B cell (primary cell): ENCODE measurements around the gene CDH20. TPM values are rescaled to one million over a fixed set of nuclear protein-coding genes. Genes with fewer than 3 reads are reported as not detected.

Experiments
- ATAC-seq: fragments of 200-7000 bp; cut with Tn5 transposase; one replicate; pipeline ENCODE4 v1.10.0; 2021; ENCODE audit warnings: low read depth, mild to moderate bottlenecking, moderate number of reproducible peaks, moderate library complexity
- CTCF ChIA-PET: fragments of 350-600 bp; sonication (Branson Sonifier 250); formaldehyde crosslinking; loops from one replicate; lab custom pipeline; 2021; ENCODE audit warnings: antibody characterized with exemption, inconsistent platforms; lab: Charles Lee
- POLR2A ChIA-PET: fragments of 350-600 bp; sonication (Branson Sonifier 250); formaldehyde crosslinking; loops from one replicate; lab custom pipeline; 2021; ENCODE audit warnings: antibody characterized with exemption; lab: Charles Lee
- DNase-seq: peaks from one replicate; pipeline ENCODE4 v3.0.0; 2013
- H2AFZ ChIP-seq: 2 replicates; pipeline ENCODE4 v1.6.1; 2012; ENCODE audit warnings: mild to moderate bottlenecking, low read depth, low read length; ENCODE audit not compliant: insufficient read depth, poor library complexity, severe bottlenecking
- H3K27ac ChIP-seq, 2 donors: 1 replicate in 1 of 2; 2 replicates in 1 of 2; pipeline ENCODE4 v1.5.1; 2012 to 2013; ENCODE audit warnings: low read length in 2 of 2, mild to moderate bottlenecking in 2 of 2, moderate library complexity in 1 of 2
- H3K27me3 ChIP-seq, 4 experiments: fragments of 200-600 bp in 1 of 4; sonication (generic) in 1 of 4; replicated peaks in 1 of 4; 1 replicate in 2 of 4; 2 replicates in 2 of 4; pipeline versions ENCODE4 v1.6.1 to v1.7.0; 2013 to 2016; ENCODE audit warnings: low read length in 3 of 4, mild to moderate bottlenecking in 2 of 4, mixed read lengths in 1 of 4, moderate library complexity in 1 of 4; ENCODE audit not compliant: insufficient read depth in 4 of 4, control insufficient read depth in 3 of 4; ENCODE audit errors: control extremely low read depth in 1 of 4
- H3K36me3 ChIP-seq, 2 experiments: replicated peaks in 1 of 2; 1 replicate in 1 of 2; 2 replicates in 1 of 2; pipeline versions ENCODE4 v1.6.1 to v1.7.1; 2013; ENCODE audit warnings: low read length in 1 of 2; ENCODE audit not compliant: insufficient read depth in 2 of 2, control insufficient read depth in 1 of 2; ENCODE audit errors: control extremely low read depth in 1 of 2, extremely low read depth in 1 of 2
- H3K4me1 ChIP-seq, 2 donors: fragments of 200-600 bp in 1 of 2; sonication (generic) in 1 of 2; 1 replicate in 1 of 2; 2 replicates in 1 of 2; pipeline versions ENCODE4 v1.5.1 to v1.6.1; 2013 to 2017; ENCODE audit warnings: low read length in 2 of 2; ENCODE audit not compliant: control insufficient read depth in 2 of 2, insufficient read depth in 2 of 2
- H3K4me2 ChIP-seq: replicated peaks from 2 replicates; pipeline ENCODE3; 2012; ENCODE audit warnings: mild to moderate bottlenecking, low read depth, low read length; ENCODE audit not compliant: poor library complexity, severe bottlenecking
- H3K4me3 ChIP-seq, 5 experiments: fragments of 200-600 bp in 1 of 5; sonication (generic) in 1 of 5; 1 replicate in 3 of 5; 2 replicates in 2 of 5; pipeline versions ENCODE4 v1.5.1 to v1.7.0; 2011 to 2016; ENCODE audit warnings: low read length in 4 of 5, mild to moderate bottlenecking in 4 of 5, low read depth in 2 of 5, control low read depth in 1 of 5, moderate library complexity in 1 of 5; ENCODE audit not compliant: insufficient read depth in 1 of 5; ENCODE audit errors: control extremely low read depth in 1 of 5, extremely low read depth in 1 of 5
- H3K79me2 ChIP-seq: fragments of 200-600 bp; sonication (generic); one replicate; pipeline ENCODE4 v1.6.0; 2016; ENCODE audit warnings: low read length; ENCODE audit not compliant: control insufficient read depth, insufficient read depth
- H3K9ac ChIP-seq: fragments of 200-600 bp; sonication (generic); 2 replicates; pipeline ENCODE4 v1.6.1; 2017; ENCODE audit warnings: mild to moderate bottlenecking, low read length, moderate library complexity
- H3K9me3 ChIP-seq, 3 donors: one replicate each; pipeline versions ENCODE4 v1.6.1 to v1.7.1; 2013; ENCODE audit warnings: low read length in 2 of 3; ENCODE audit not compliant: control insufficient read depth in 2 of 3, insufficient read depth in 1 of 3; ENCODE audit errors: control extremely low read depth in 1 of 3
- H4K20me1 ChIP-seq: 2 replicates; pipeline ENCODE4 v1.6.0; 2012; ENCODE audit warnings: mild to moderate bottlenecking, low read length; ENCODE audit not compliant: insufficient read depth, control insufficient read depth, poor library complexity, severe bottlenecking
- H3K27ac Mint-ChIP-seq: one replicate; pipeline ENCODE4 v1.8.0; 2021; ENCODE audit warnings: mixed read lengths
- H3K27me3 Mint-ChIP-seq: one replicate; pipeline ENCODE4 v1.8.0; 2021; ENCODE audit warnings: mixed read lengths
- H3K4me1 Mint-ChIP-seq: one replicate; pipeline ENCODE4 v1.8.0; 2021; ENCODE audit warnings: mixed read lengths
- H3K4me3 Mint-ChIP-seq: one replicate; pipeline ENCODE4 v1.8.0; 2021; ENCODE audit warnings: mixed read lengths
- H3K9me3 Mint-ChIP-seq: one replicate; pipeline ENCODE4 v1.8.0; 2022; ENCODE audit warnings: mixed read lengths; ENCODE audit not compliant: insufficient read depth
- EZH2 ChIP-seq: IDR thresholded peaks from 2 replicates; pipeline ENCODE4 v1.6.1; 2012; ENCODE audit warnings: borderline replicate concordance, low read depth, mild to moderate bottlenecking, moderate library complexity, low read length; ENCODE audit not compliant: insufficient read depth, poor library complexity, severe bottlenecking
- WGBS: methylation state at CpG from one replicate; pipeline ENCODE4 v1.1.5; 2013; ENCODE audit warnings: missing lambda C conversion rate; ENCODE audit not compliant: insufficient coverage; 5-methylcytosine and 5-hydroxymethylcytosine counted together
- intact Hi-C: fragments of 100-400 bp; cut with micrococcal nuclease; formaldehyde crosslinking; loops from one replicate; pipeline ENCODE4 v1.10.0; 2022
- polyA plus RNA-seq: library from polyadenylated mRNA; depleted of rRNA; stranded (reverse); fragments of >200 nt; gene quantifications from 2 replicates; pipeline ENCODE4 v1.2.3, GENCODE V29; 2012
- total RNA-seq, 2 donors: library from RNA; stranded (reverse); fragments of 120-200 nt in 1 of 2; gene quantifications; 1 replicate in 1 of 2; 2 replicates in 1 of 2; pipeline versions ENCODE4 v1.2.3 to v1.2.4, GENCODE V29; 2013 to 2022
- TF ChIP-seq, protein P1 (sequence below): fragments of 200-600 bp; IDR thresholded peaks from one replicate; pipeline ENCODE4 v1.8.0; 2022; ENCODE audit warnings: antibody characterized with exemption, mild to moderate bottlenecking

CDH20 gene
- total and polyA plus RNA-seq, 2 donors (not counting 1 experiment from before 2014, with no cell fraction given) = 0.09 TPM; not detected in 1

- WGBS = 94% methylated on average over 2 of the region's 2 CpGs
- H3K27me3 ChIP-seq = no peaks in the 10 kb centered on the region
- H3K79me2 ChIP-seq = no peaks in the 10 kb centered on the region
- no peaks in the 10 kb centered on the region for H3K9me3 ChIP-seq
- no peak overlapping the region for H3K4me2 ChIP-seq
- ChIA-PET POLR2A (no interaction called here), CTCF (no interaction called here)
- H3K27ac ChIP-seq = no peak overlapping the region
- H3K4me3 Mint-ChIP-seq = no peak overlapping the region
- H2AFZ ChIP-seq = no peak overlapping the region
- no peak for ATAC-seq
- H3K36me3 ChIP-seq = no peaks in the 10 kb centered on the region
- TF ChIP-seq, protein P1, sequence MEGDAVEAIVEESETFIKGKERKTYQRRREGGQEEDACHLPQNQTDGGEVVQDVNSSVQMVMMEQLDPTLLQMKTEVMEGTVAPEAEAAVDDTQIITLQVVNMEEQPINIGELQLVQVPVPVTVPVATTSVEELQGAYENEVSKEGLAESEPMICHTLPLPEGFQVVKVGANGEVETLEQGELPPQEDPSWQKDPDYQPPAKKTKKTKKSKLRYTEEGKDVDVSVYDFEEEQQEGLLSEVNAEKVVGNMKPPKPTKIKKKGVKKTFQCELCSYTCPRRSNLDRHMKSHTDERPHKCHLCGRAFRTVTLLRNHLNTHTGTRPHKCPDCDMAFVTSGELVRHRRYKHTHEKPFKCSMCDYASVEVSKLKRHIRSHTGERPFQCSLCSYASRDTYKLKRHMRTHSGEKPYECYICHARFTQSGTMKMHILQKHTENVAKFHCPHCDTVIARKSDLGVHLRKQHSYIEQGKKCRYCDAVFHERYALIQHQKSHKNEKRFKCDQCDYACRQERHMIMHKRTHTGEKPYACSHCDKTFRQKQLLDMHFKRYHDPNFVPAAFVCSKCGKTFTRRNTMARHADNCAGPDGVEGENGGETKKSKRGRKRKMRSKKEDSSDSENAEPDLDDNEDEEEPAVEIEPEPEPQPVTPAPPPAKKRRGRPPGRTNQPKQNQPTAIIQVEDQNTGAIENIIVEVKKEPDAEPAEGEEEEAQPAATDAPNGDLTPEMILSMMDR = no peak
- no peak for TF ChIP-seq EZH2
- no peaks in the 10 kb centered on the region for H4K20me1 ChIP-seq
- H3K9me3 Mint-ChIP-seq = no peaks in the 10 kb centered on the region
- no peaks in the 10 kb centered on the region for H3K4me1 Mint-ChIP-seq
- H3K4me1 ChIP-seq = no peaks in the 10 kb centered on the region
- H3K4me3 ChIP-seq = no peak overlapping the region
- intact Hi-C loops = no loop called here
- H3K27ac Mint-ChIP-seq = no peak overlapping the region
- no peaks in the 10 kb centered on the region for H3K27me3 Mint-ChIP-seq
- H3K9ac ChIP-seq = no peak overlapping the region
- no peak for DNase-seq
Observed at GRCh38 chr18:61388010-61388409, 54.8 kb downstream of the CDH20 start.

DNA sequence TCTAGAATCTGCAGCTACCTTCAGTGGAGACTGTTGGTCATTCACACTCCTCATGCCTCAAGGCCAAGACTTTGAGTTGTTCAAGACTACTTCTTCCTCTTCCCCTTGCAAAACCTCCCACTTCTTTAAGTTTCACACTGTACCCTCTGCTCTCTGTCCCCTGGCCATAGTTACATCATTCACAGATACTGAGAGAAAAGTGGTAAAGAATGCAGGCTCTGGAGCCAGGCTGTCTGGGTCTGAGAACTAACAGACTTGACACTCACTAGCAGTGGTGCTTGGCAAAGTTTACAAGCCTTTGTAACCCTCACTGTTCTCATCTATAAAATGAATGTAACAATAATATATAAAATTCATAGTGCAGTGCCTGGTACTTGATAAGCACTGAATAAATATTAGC, 61.8 kb downstream of the CDH20 start:
- no peaks in the 10 kb centered on the region for H3K4me1 ChIP-seq
- ChIA-PET CTCF (no interaction called here), POLR2A (no interaction called here)
- H3K4me3 Mint-ChIP-seq = no peak overlapping the region
- no peaks in the 10 kb centered on the region for H3K79me2 ChIP-seq
- no peak overlapping the region for H3K4me3 ChIP-seq
- H3K9ac ChIP-seq = no peak overlapping the region
- no peak overlapping the region for H3K27ac ChIP-seq
- H3K36me3 ChIP-seq = no peaks in the 10 kb centered on the region
- peaks cover 0 to 3% (median 0%) of the 10 kb centered on the region in 3 donors for H3K9me3 ChIP-seq
- no peak for TF ChIP-seq EZH2
- TF ChIP-seq, protein P1 = no peak
- DNase-seq (no peak), ATAC-seq (no peak)
- no peaks in the 10 kb centered on the region for H3K9me3 Mint-ChIP-seq
- H3K27me3 ChIP-seq = no peaks in the 10 kb centered on the region
- peaks cover 4% of the 10 kb centered on the region for H3K27me3 Mint-ChIP-seq
- no peak overlapping the region for H3K4me2 ChIP-seq
- H3K4me1 Mint-ChIP-seq = no peaks in the 10 kb centered on the region
- H2AFZ ChIP-seq = no peak overlapping the region
- H4K20me1 ChIP-seq = no peaks in the 10 kb centered on the region
- H3K27ac Mint-ChIP-seq = no peak overlapping the region
- intact Hi-C loops = no loop called here
